H54 (cell line): ENCODE results near the gene ARMH4.
A peak's percentile ranks its signal among the peaks of the same experiment; 100 is the strongest.

Experiments used
- DNase-seq: peaks from one replicate; pipeline ENCODE4 v3.0.0; 2011; ENCODE audit warnings: low spot score, mixed read lengths; ENCODE audit not compliant: insufficient read length
- FAIRE-seq: peaks from 3 replicates; lab custom pipeline; 2011; peaks lifted over from hg19 to GRCh38; lab: Jason Lieb, UNC
- POLR2A ChIP-seq: IDR thresholded peaks from 2 replicates; pipeline ENCODE4 v1.6.1; 2011; ENCODE audit warnings: low read depth, mild to moderate bottlenecking, low read length

The ARMH4 gene

GRCh38 chr14:58166005-58166983 lies 14.3 kb upstream of the ARMH4 start:
- no peak for TF ChIP-seq POLR2A
- DNase-seq (peak; percentile 26), FAIRE-seq (peak; percentile 78)

GRCh38 chr14:58160561-58160960 lies 8.5 kb upstream of the ARMH4 start:
- no peak for TF ChIP-seq POLR2A
- DNase-seq = no peak
- no peak for FAIRE-seq

- FAIRE-seq (no peak), DNase-seq (no peak)
- TF ChIP-seq POLR2A = no peak
Observed at GRCh38 chr14:58151133-58152013, 640 bp downstream of the ARMH4 start.

GRCh38 chr14:58150243-58150805 lies 1.7 kb downstream of the ARMH4 start:
- FAIRE-seq = no peak

GRCh38 chr14:58149196-58149595 lies 2.8 kb downstream of the ARMH4 start:
- no peak for FAIRE-seq
- no peak for DNase-seq
- no peak for TF ChIP-seq POLR2A

More at GRCh38 chr14:58150243-58150805, 1.7 kb downstream of the ARMH4 start:
- no peak for TF ChIP-seq POLR2A
- no peak for DNase-seq

- FAIRE-seq (no peak), DNase-seq (no peak)
- TF ChIP-seq POLR2A = no peak
Observed at GRCh38 chr14:58146399-58146798, 5.6 kb downstream of the ARMH4 start.

GRCh38 chr14:58145936-58146335 lies 6.1 kb downstream of the ARMH4 start:
- FAIRE-seq (no peak), DNase-seq (no peak)
- no peak for TF ChIP-seq POLR2A

GRCh38 chr14:58143106-58143505 lies 8.9 kb downstream of the ARMH4 start:
- FAIRE-seq = no peak
- no peak for DNase-seq

GRCh38 chr14:58141893-58142292 lies 10.1 kb downstream of the ARMH4 start:
- DNase-seq (no peak), FAIRE-seq (no peak)
- no peak for TF ChIP-seq POLR2A

More at GRCh38 chr14:58143106-58143505, 8.9 kb downstream of the ARMH4 start:
- TF ChIP-seq POLR2A = no peak

GRCh38 chr14:58138714-58139482 lies 13.1 kb downstream of the ARMH4 start:
- no peak for TF ChIP-seq POLR2A
- FAIRE-seq (no peak), DNase-seq (no peak)

GRCh38 chr14:58138031-58138713 lies 13.8 kb downstream of the ARMH4 start:
- no peak for DNase-seq
- FAIRE-seq = no peak
- TF ChIP-seq POLR2A = no peak

- DNase-seq (no peak), FAIRE-seq (peak; percentile 80)
- TF ChIP-seq POLR2A = no peak
Observed at GRCh38 chr14:58133739-58134138, 18.3 kb downstream of the ARMH4 start.

GRCh38 chr14:58131386-58131785 lies 20.6 kb downstream of the ARMH4 start:
- DNase-seq (no peak), FAIRE-seq (no peak)
- no peak for TF ChIP-seq POLR2A
